Activated T-cell treated with anti-CD3 and anti-CD28 coated beads, Interleukin-2, amount 50 U/mL, for 72 hours (primary cell): Measurements from ENCODE around the gene CNTNAP5. TPM values are rescaled to one million over a fixed set of nuclear protein-coding genes. Genes with fewer than 3 reads are reported as not detected.

ENCODE experiments used
- ATAC-seq, 2 donors: fragments of 150-1000 bp; cut with Tn5 transposase; replicated peaks in 1 of 2; 2 replicates each; pipeline ENCODE4 v1.10.0; 2021; ENCODE audit warnings: moderate library complexity in 2 of 2, mild to moderate bottlenecking in 1 of 2
- DNase-seq, 2 donors: peaks; one replicate each; pipeline ENCODE4 v3.0.0; 2021 to 2022; ENCODE audit warnings: mixed read lengths in 1 of 2
- H3K27ac Mint-ChIP-seq: one replicate; pipeline ENCODE4 v1.8.0; 2022; ENCODE audit warnings: mild to moderate bottlenecking, moderate library complexity, mixed read lengths
- H3K27me3 Mint-ChIP-seq: one replicate; pipeline ENCODE4 v1.8.0; 2022; ENCODE audit warnings: low read depth, mixed read lengths
- H3K36me3 Mint-ChIP-seq, 2 donors: one replicate each; pipeline ENCODE4 v1.8.0; 2022; ENCODE audit warnings: mixed read lengths in 2 of 2, mild to moderate bottlenecking in 1 of 2; ENCODE audit not compliant: insufficient read depth in 2 of 2
- H3K4me1 Mint-ChIP-seq: one replicate; pipeline ENCODE4 v1.8.0; 2022; ENCODE audit warnings: low read depth, mixed read lengths
- H3K4me3 Mint-ChIP-seq, 2 donors: one replicate each; pipeline ENCODE4 v1.8.0; 2022; ENCODE audit warnings: mild to moderate bottlenecking in 2 of 2, mixed read lengths in 2 of 2, moderate library complexity in 2 of 2
- H3K9me3 Mint-ChIP-seq, 2 donors: one replicate each; pipeline ENCODE4 v1.8.0; 2022; ENCODE audit warnings: mixed read lengths in 2 of 2
- total RNA-seq, 2 donors: library from RNA; stranded (reverse); gene quantifications; one replicate each; pipeline ENCODE4 v1.2.3, GENCODE V29; 2022

The CNTNAP5 gene
- total RNA-seq, 2 donors from 2014 or later, result not detected

GRCh38 chr2:124136110-124136509, 111.0 kb downstream of the CNTNAP5 start:
- no peaks in the 10 kb centered on the region for H3K4me1 Mint-ChIP-seq
- no peak overlapping the region for H3K27ac Mint-ChIP-seq
- H3K36me3 Mint-ChIP-seq, result peaks cover 0 to 3% of the 10 kb centered on the region in 2 donors
- peaks cover 4 to 5% of the 10 kb centered on the region in 2 donors for H3K9me3 Mint-ChIP-seq
- no peak overlapping the region for H3K4me3 Mint-ChIP-seq
- DNase-seq, result no peak
- no peak for ATAC-seq
- no peaks in the 10 kb centered on the region for H3K27me3 Mint-ChIP-seq

GRCh38 chr2:124138076-124138475, 113.0 kb downstream of the CNTNAP5 start:
- no peaks in the 10 kb centered on the region for H3K27me3 Mint-ChIP-seq
- no peak overlapping the region for H3K27ac Mint-ChIP-seq
- H3K36me3 Mint-ChIP-seq, result peaks cover 0 to 3% of the 10 kb centered on the region in 2 donors
- ATAC-seq (no peak), DNase-seq (no peak)
- H3K9me3 Mint-ChIP-seq, result peaks cover 3 to 5% of the 10 kb centered on the region in 2 donors
- no peak overlapping the region for H3K4me3 Mint-ChIP-seq
- H3K4me1 Mint-ChIP-seq, result no peaks in the 10 kb centered on the region

GRCh38 chr2:124145982-124146381, 120.9 kb downstream of the CNTNAP5 start:
- DNase-seq (no peak), ATAC-seq (no peak)
- no peak overlapping the region for H3K27ac Mint-ChIP-seq
- H3K36me3 Mint-ChIP-seq, result no peaks in the 10 kb centered on the region
- no peaks in the 10 kb centered on the region for H3K27me3 Mint-ChIP-seq
- no peaks in the 10 kb centered on the region for H3K4me1 Mint-ChIP-seq
- peaks cover 3% of the 10 kb centered on the region in 2 donors for H3K9me3 Mint-ChIP-seq
- no peak overlapping the region for H3K4me3 Mint-ChIP-seq

GRCh38 chr2:124147552-124147951, 122.5 kb downstream of the CNTNAP5 start:
- Mint-ChIP-seq H3K27ac (no peak overlapping the region), H3K9me3 (peaks cover 3 to 5% of the 10 kb centered on the region in 2 donors), H3K4me3 (no peak overlapping the region), H3K27me3 (no peaks in the 10 kb centered on the region), H3K4me1 (no peaks in the 10 kb centered on the region), H3K36me3 (no peaks in the 10 kb centered on the region)
- DNase-seq (no peak), ATAC-seq (no peak)

- no peaks in the 10 kb centered on the region for H3K27me3 Mint-ChIP-seq
- no peak overlapping the region for H3K27ac Mint-ChIP-seq
- H3K36me3 Mint-ChIP-seq, result no peaks in the 10 kb centered on the region
- H3K4me1 Mint-ChIP-seq, result no peaks in the 10 kb centered on the region
- DNase-seq (no peak), ATAC-seq (no peak)
- peaks cover 3 to 5% of the 10 kb centered on the region in 2 donors for H3K9me3 Mint-ChIP-seq
- H3K4me3 Mint-ChIP-seq, result no peak overlapping the region
These were observed 124.5 kb downstream of the CNTNAP5 start for GRCh38 chr2:124149571-124149970.

GRCh38 chr2:124151691-124152090, 126.6 kb downstream of the CNTNAP5 start:
- no peak overlapping the region for H3K4me3 Mint-ChIP-seq
- ATAC-seq, result no peak
- H3K27me3 Mint-ChIP-seq, result no peaks in the 10 kb centered on the region
- no peak for DNase-seq
- no peak overlapping the region for H3K27ac Mint-ChIP-seq
- H3K4me1 Mint-ChIP-seq, result no peaks in the 10 kb centered on the region
- no peaks in the 10 kb centered on the region for H3K36me3 Mint-ChIP-seq
- H3K9me3 Mint-ChIP-seq, result peaks cover 4 to 5% of the 10 kb centered on the region in 2 donors

GRCh38 chr2:124153713-124154112, 128.6 kb downstream of the CNTNAP5 start:
- Mint-ChIP-seq H3K36me3 (no peaks in the 10 kb centered on the region), H3K4me1 (no peaks in the 10 kb centered on the region), H3K9me3 (peaks cover 1 to 6% of the 10 kb centered on the region in 2 donors), H3K27ac (no peak overlapping the region), H3K4me3 (no peak overlapping the region), H3K27me3 (no peaks in the 10 kb centered on the region)
- ATAC-seq (no peak), DNase-seq (no peak)

- DNase-seq, result no peak
- Mint-ChIP-seq H3K27ac (no peak overlapping the region), H3K36me3 (no peaks in the 10 kb centered on the region), H3K4me1 (no peaks in the 10 kb centered on the region), H3K27me3 (no peaks in the 10 kb centered on the region), H3K4me3 (no peak overlapping the region), H3K9me3 (peaks cover 1 to 4% of the 10 kb centered on the region in 2 donors)
- ATAC-seq, result no peak
These were observed 134.1 kb downstream of the CNTNAP5 start for GRCh38 chr2:124159166-124159565.

GRCh38 chr2:124161542-124161941, 136.5 kb downstream of the CNTNAP5 start:
- Mint-ChIP-seq H3K4me3 (no peak overlapping the region), H3K27ac (no peak overlapping the region), H3K27me3 (no peaks in the 10 kb centered on the region), H3K36me3 (no peaks in the 10 kb centered on the region), H3K9me3 (peaks cover 0 to 8% of the 10 kb centered on the region in 2 donors), H3K4me1 (no peaks in the 10 kb centered on the region)
- ATAC-seq (no peak), DNase-seq (no peak)

- no peaks in the 10 kb centered on the region for H3K36me3 Mint-ChIP-seq
- DNase-seq (no peak), ATAC-seq (no peak)
- no peak overlapping the region for H3K4me3 Mint-ChIP-seq
- no peaks in the 10 kb centered on the region for H3K27me3 Mint-ChIP-seq
- peaks cover 0 to 8% of the 10 kb centered on the region in 2 donors for H3K9me3 Mint-ChIP-seq
- no peak overlapping the region for H3K27ac Mint-ChIP-seq
- no peaks in the 10 kb centered on the region for H3K4me1 Mint-ChIP-seq
These were observed 137.2 kb downstream of the CNTNAP5 start for GRCh38 chr2:124162256-124162655.

GRCh38 chr2:124163840-124164239, 138.8 kb downstream of the CNTNAP5 start:
- DNase-seq (no peak), ATAC-seq (no peak)
- Mint-ChIP-seq H3K27ac (no peak overlapping the region), H3K36me3 (no peaks in the 10 kb centered on the region), H3K4me3 (no peak overlapping the region), H3K27me3 (no peaks in the 10 kb centered on the region), H3K9me3 (peaks cover 1 to 4% of the 10 kb centered on the region in 2 donors), H3K4me1 (no peaks in the 10 kb centered on the region)

GRCh38 chr2:124165698-124166097, 140.6 kb downstream of the CNTNAP5 start:
- ATAC-seq, result no peak
- Mint-ChIP-seq H3K27ac (no peak overlapping the region), H3K4me3 (no peak overlapping the region), H3K36me3 (no peaks in the 10 kb centered on the region), H3K27me3 (no peaks in the 10 kb centered on the region), H3K9me3 (peaks cover 4 to 8% of the 10 kb centered on the region in 2 donors), H3K4me1 (no peaks in the 10 kb centered on the region)
- no peak for DNase-seq

GRCh38 chr2:124171472-124172063, 146.5 kb downstream of the CNTNAP5 start:
- no peak overlapping the region for H3K27ac Mint-ChIP-seq
- no peaks in the 10 kb centered on the region for H3K27me3 Mint-ChIP-seq
- no peak for DNase-seq
- peaks cover 12 to 13% of the 10 kb centered on the region in 2 donors for H3K9me3 Mint-ChIP-seq
- H3K36me3 Mint-ChIP-seq, result no peaks in the 10 kb centered on the region
- H3K4me1 Mint-ChIP-seq, result no peaks in the 10 kb centered on the region
- ATAC-seq, result no peak
- H3K4me3 Mint-ChIP-seq, result no peak overlapping the region

GRCh38 chr2:124178719-124179118, 153.6 kb downstream of the CNTNAP5 start:
- Mint-ChIP-seq H3K4me1 (no peaks in the 10 kb centered on the region), H3K36me3 (no peaks in the 10 kb centered on the region), H3K27me3 (no peaks in the 10 kb centered on the region), H3K4me3 (no peak overlapping the region), H3K9me3 (peaks cover 10 to 15% of the 10 kb centered on the region in 2 donors), H3K27ac (no peak overlapping the region)
- DNase-seq (no peak), ATAC-seq (no peak)
